GM12878 (cell line): Measurements from ENCODE around the gene CACNA2D2. TPM values are rescaled to one million over a fixed set of nuclear protein-coding genes. Genes with fewer than 3 reads are reported as not detected.

Source experiments
- ATAC-seq: fragments of 200-7000 bp; cut with Tn5 transposase; 3 replicates; pipeline ENCODE4 v1.9.1; 2020; ENCODE audit warnings: mild to moderate bottlenecking, moderate library complexity
- BruUV-seq: library from RNA; stranded (reverse); fragments of 400-500 nt; replicated peaks from 2 replicates; lab custom pipeline; 2021; lab: Mats Ljungman, UMichigan
- CTCF ChIA-PET: fragments of 300-600 bp; sonication (Branson Sonifier 250); formaldehyde crosslinking; extraction: SDS; loops from one replicate; lab custom pipeline; 2021; ENCODE audit warnings: inconsistent platforms; lab: Yijun Ruan, JAX
- POLR2A ChIA-PET: fragments of 350-600 bp; formaldehyde crosslinking; extraction: SDS; loops from one replicate; lab custom pipeline; 2021; ENCODE audit warnings: inconsistent platforms; lab: Charles Lee
- RAD21 ChIA-PET: fragments of 300-600 bp; sonication (Branson Sonifier 250); formaldehyde crosslinking; loops from one replicate; lab custom pipeline; 2023; ENCODE audit warnings: antibody characterized with exemption; ENCODE audit not compliant: unreplicated experiment; lab: Charles Lee
- SMC1A ChIA-PET: fragments of 300-600 bp; sonication (Branson Sonifier 250); formaldehyde crosslinking; loops from one replicate; lab custom pipeline; 2023; ENCODE audit not compliant: unreplicated experiment, uncharacterized antibody; lab: Charles Lee
- DNase-seq: peaks from one replicate; pipeline ENCODE4 v3.0.0-alpha.2; 2011; ENCODE audit warnings: low read depth, low spot score
- FAIRE-seq: peaks from 3 replicates; lab custom pipeline; 2011; peaks lifted over from hg19 to GRCh38; lab: Jason Lieb, UNC
- H2AFZ ChIP-seq: 2 replicates; pipeline ENCODE4 v1.6.0; 2011; ENCODE audit warnings: low read depth, low read length, control low read depth; ENCODE audit not compliant: control insufficient read depth
- H3K27ac ChIP-seq: 2 replicates; pipeline ENCODE4 v1.5.1; 2011; ENCODE audit warnings: control low read depth; ENCODE audit not compliant: control insufficient read depth, insufficient read depth
- H3K27me3 ChIP-seq, 2 experiments: replicated peaks in 1 of 2; 2 replicates each; pipeline versions ENCODE4 v1.6.0 to v1.6.1; 2011; ENCODE audit warnings: low read length in 1 of 2; ENCODE audit not compliant: control insufficient read depth in 2 of 2, insufficient read depth in 2 of 2
- H3K36me3 ChIP-seq, 2 experiments: 2 replicates each; pipeline ENCODE4 v1.5.1; 2011; ENCODE audit warnings: low read length in 1 of 2; ENCODE audit not compliant: control insufficient read depth in 2 of 2, insufficient read depth in 2 of 2
- H3K4me1 ChIP-seq: 2 replicates; pipeline ENCODE4 v1.6.1; 2011; ENCODE audit warnings: mild to moderate bottlenecking, low read length, moderate library complexity, mixed read lengths; ENCODE audit not compliant: control insufficient read depth, insufficient read depth
- H3K4me2 ChIP-seq: 2 replicates; pipeline ENCODE4 v1.6.0; 2011; ENCODE audit warnings: control low read depth; ENCODE audit not compliant: control insufficient read depth, insufficient read depth
- H3K4me3 ChIP-seq: fragments of 200-600 bp; sonication (generic); 2 replicates; pipeline ENCODE4 v1.5.1; 2016
- H3K79me2 ChIP-seq: 2 replicates; pipeline ENCODE4 v1.6.0; 2011; ENCODE audit warnings: low read length; ENCODE audit not compliant: control insufficient read depth, insufficient read depth
- H3K9ac ChIP-seq: 2 replicates; pipeline ENCODE4 v1.8.0; 2011; ENCODE audit warnings: low read length, control low read depth, mixed read lengths; ENCODE audit not compliant: control insufficient read depth, insufficient read depth
- H3K9me3 ChIP-seq: replicated peaks from 3 replicates; pipeline ENCODE4 v1.5.1; 2011; ENCODE audit warnings: mild to moderate bottlenecking, low read length; ENCODE audit not compliant: control insufficient read depth, insufficient read depth
- H4K20me1 ChIP-seq: 2 replicates; pipeline ENCODE4 v1.6.0; 2011; ENCODE audit not compliant: control insufficient read depth, insufficient read depth
- ATF7 ChIP-seq: fragments of 450-650 bp; IDR thresholded peaks from 2 replicates; pipeline ENCODE4 v1.6.1; 2016; ENCODE audit warnings: low read depth, mild to moderate bottlenecking
- BCL11A ChIP-seq: IDR thresholded peaks from 2 replicates; pipeline ENCODE4 v1.6.1; 2011; ENCODE audit warnings: low read depth, low read length
- BRCA1 ChIP-seq: IDR thresholded peaks from 2 replicates; pipeline ENCODE4 v1.6.1; 2011; ENCODE audit warnings: low read depth, low read length, improper control_type of control experiment
- CREB1 ChIP-seq: IDR thresholded peaks from 2 replicates; pipeline ENCODE4 v1.6.1; 2012; ENCODE audit warnings: low read depth, mild to moderate bottlenecking, inconsistent platforms
- IRF4 ChIP-seq: IDR thresholded peaks from 2 replicates; pipeline ENCODE4 v1.6.1; 2011; ENCODE audit warnings: low read depth, low read length
- MXI1 ChIP-seq: fragments of 150-350 bp; IDR thresholded peaks from 2 replicates; pipeline ENCODE4 v1.6.1; 2011; ENCODE audit warnings: low read depth, mild to moderate bottlenecking, inconsistent platforms, low read length, improper control_type of control experiment
- MYC ChIP-seq: IDR thresholded peaks from 2 replicates; pipeline ENCODE4 v1.6.1; 2011; ENCODE audit warnings: mild to moderate bottlenecking, low read length, moderate library complexity, inconsistent platforms; ENCODE audit not compliant: insufficient read depth, insufficient replicate concordance, insufficient read length, severe bottlenecking
- PML ChIP-seq: IDR thresholded peaks from 2 replicates; pipeline ENCODE4 v1.6.1; 2012; ENCODE audit warnings: low read length, inconsistent platforms
- POU2F2 ChIP-seq: IDR thresholded peaks from 3 replicates; pipeline ENCODE4 v1.6.1; 2011; ENCODE audit warnings: low read depth, mild to moderate bottlenecking, low read length, borderline replicate concordance
- RB1 ChIP-seq: fragments of 450-650 bp; formaldehyde crosslinking; IDR thresholded peaks from 2 replicates; pipeline ENCODE4 v1.6.1; 2017; ENCODE audit warnings: mild to moderate bottlenecking, borderline replicate concordance
- RCOR1 ChIP-seq: conservative IDR thresholded peaks from 2 replicates; pipeline ENCODE4 v1.6.1; 2012; ENCODE audit warnings: low read depth, low read length, improper control_type of control experiment
- RELA ChIP-seq: fragments of 450-650 bp; IDR thresholded peaks from 2 replicates; pipeline ENCODE4 v1.8.0; 2014; ENCODE audit warnings: borderline replicate concordance; ENCODE audit not compliant: partially characterized antibody
- REST ChIP-seq: IDR thresholded peaks from 2 replicates; pipeline ENCODE4 v1.6.1; 2012; ENCODE audit warnings: mild to moderate bottlenecking, low read depth, low read length
- TCF3 ChIP-seq: IDR thresholded peaks from 2 replicates; pipeline ENCODE4 v1.6.1; 2012; ENCODE audit warnings: low read depth, mild to moderate bottlenecking, low read length, borderline replicate concordance; ENCODE audit not compliant: insufficient read depth
- WRNIP1 ChIP-seq: IDR thresholded peaks from 2 replicates; pipeline ENCODE4 v1.6.1; 2011; ENCODE audit warnings: low read depth, low read length, improper control_type of control experiment, borderline replicate concordance
- ZBED1 ChIP-seq: IDR thresholded peaks from 2 replicates; pipeline ENCODE4 v1.6.1; 2016; ENCODE audit warnings: borderline replicate concordance
- WGBS: methylation state at CpG from one replicate; pipeline ENCODE4 v1.1.6; 2016; ENCODE audit warnings: low lambda C conversion rate; ENCODE audit not compliant: insufficient replicate concordance, insufficient coverage; ENCODE audit errors: missing lambda C conversion rate; 5-methylcytosine and 5-hydroxymethylcytosine counted together
- in situ Hi-C: fragments of 300-500 bp; cut with MboI; formaldehyde crosslinking; loops from 9 replicates; pipeline ENCODE4 v1.14.3; 2018; ENCODE audit warnings: mixed read lengths
- intact Hi-C: fragments of 100-400 bp; cut with micrococcal nuclease; formaldehyde crosslinking; loops from one replicate; pipeline ENCODE4 v1.14.2; 2022; ENCODE audit not compliant: unreplicated experiment
- polyA plus RNA-seq, 11 experiments: library from polyadenylated mRNA; depleted of rRNA in 4 of 11; unstranded in 6 of 11; stranded (reverse) in 5 of 11; fragments of >200 nt; fragmentation: Nextera tagmentation in 4 of 11; fragmentation: Illumina TruSeq in 1 of 11; extraction: Ambion mirVana in 4 of 11; extraction: Trizol in 1 of 11; gene quantifications; 1 replicate in 1 of 11; 2 replicates in 10 of 11; pipeline versions ENCODE4 v1.2.1 to v1.2.3, GENCODE V29; 2011 to 2016; ENCODE audit warnings: inconsistent platforms in 2 of 11, missing spikeins in 2 of 11, low read depth in 1 of 11
- total RNA-seq, 4 experiments: library from RNA; depleted of rRNA in 3 of 4; stranded (reverse); fragments of >200 nt in 3 of 4; fragmentation: Illumina TruSeq in 1 of 4; extraction: Trizol in 1 of 4; gene quantifications; 2 replicates each; pipeline versions ENCODE4 v1.2.1 to v1.2.3, GENCODE V29; 2013 to 2021
- TF ChIP-seq, protein P1 (sequence below): fragments of 450-650 bp; IDR thresholded peaks from 2 replicates; pipeline ENCODE4 v1.6.1; 2017; ENCODE audit warnings: low read depth, mild to moderate bottlenecking, moderate library complexity
- TF ChIP-seq, protein P2 (sequence below): fragments of 450-650 bp; formaldehyde crosslinking; IDR thresholded peaks from 2 replicates; pipeline ENCODE4 v1.4.0; 2020; ENCODE audit warnings: mild to moderate bottlenecking, moderate library complexity

CACNA2D2 gene
- total and polyA plus RNA-seq, 10 of the 15 experiments (the other 5 are each of a cell fraction or from before 2014, with no cell fraction given), result 0.03 to 0.07 TPM; not detected in 8

DNA sequence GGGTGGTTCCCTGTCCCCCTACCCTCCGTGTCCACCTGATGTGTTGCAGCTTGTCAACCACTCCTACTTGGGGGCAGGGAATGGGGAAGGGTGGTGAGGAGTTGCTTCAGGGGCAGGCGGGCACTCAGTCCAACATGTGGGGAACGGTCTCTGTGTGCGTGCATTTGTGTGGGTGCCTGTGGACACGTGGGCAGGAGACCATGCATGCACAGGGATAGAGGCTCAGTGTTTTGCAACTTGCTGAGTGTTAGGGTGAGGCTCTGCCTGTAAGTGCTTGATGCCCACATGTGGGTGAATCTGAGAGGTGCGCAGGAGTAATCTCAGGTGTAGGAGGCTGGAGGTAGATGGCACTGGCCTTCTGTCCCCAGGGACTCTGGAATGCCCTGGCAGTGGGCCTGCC lies 119.7 kb downstream of the CACNA2D2 start:
- H2AFZ ChIP-seq, result no peak overlapping the region
- intact Hi-C loops, result no loop called here
- no peaks in the 10 kb centered on the region for H3K9me3 ChIP-seq
- WGBS, result 19% methylated on average over 6 of the region's 6 CpGs
- no peaks in the 10 kb centered on the region for H4K20me1 ChIP-seq
- H3K4me1 ChIP-seq, result no peaks in the 10 kb centered on the region
- H3K79me2 ChIP-seq, result no peaks in the 10 kb centered on the region
- ATAC-seq, result no peak
- in situ Hi-C loops, result no loop called here
- H3K4me2 ChIP-seq, result no peak overlapping the region
- RAD21 ChIA-PET, result no interaction called here
- POLR2A ChIA-PET, result no interaction called here
- DNase-seq, result no peak
- no peaks in the 10 kb centered on the region for H3K36me3 ChIP-seq
- no peak overlapping the region for H3K9ac ChIP-seq
- H3K27me3 ChIP-seq, result peaks cover 0 to 3% of the 10 kb centered on the region in 2 experiments; a peak in 2 of 4 replicates
- no TSS peak for BruUV-seq
- CTCF ChIA-PET, result no interaction called here
- SMC1A ChIA-PET, result no interaction called here
- no peak overlapping the region for H3K27ac ChIP-seq
- FAIRE-seq, result no peak
- H3K4me3 ChIP-seq, result no peak overlapping the region
- TF ChIP-seq PML (no peak), POU2F2 (no peak), BCL11A (no peak), BRCA1 (no peak), RELA (no peak), ZBED1 (no peak), MXI1 (no peak), TCF3 (no peak), RCOR1 (no peak), CREB1 (no peak), ATF7 (no peak), REST (no peak), IRF4 (no peak), RB1 (no peak), MYC (no peak), WRNIP1 (no peak)
- TF ChIP-seq, protein P1, sequence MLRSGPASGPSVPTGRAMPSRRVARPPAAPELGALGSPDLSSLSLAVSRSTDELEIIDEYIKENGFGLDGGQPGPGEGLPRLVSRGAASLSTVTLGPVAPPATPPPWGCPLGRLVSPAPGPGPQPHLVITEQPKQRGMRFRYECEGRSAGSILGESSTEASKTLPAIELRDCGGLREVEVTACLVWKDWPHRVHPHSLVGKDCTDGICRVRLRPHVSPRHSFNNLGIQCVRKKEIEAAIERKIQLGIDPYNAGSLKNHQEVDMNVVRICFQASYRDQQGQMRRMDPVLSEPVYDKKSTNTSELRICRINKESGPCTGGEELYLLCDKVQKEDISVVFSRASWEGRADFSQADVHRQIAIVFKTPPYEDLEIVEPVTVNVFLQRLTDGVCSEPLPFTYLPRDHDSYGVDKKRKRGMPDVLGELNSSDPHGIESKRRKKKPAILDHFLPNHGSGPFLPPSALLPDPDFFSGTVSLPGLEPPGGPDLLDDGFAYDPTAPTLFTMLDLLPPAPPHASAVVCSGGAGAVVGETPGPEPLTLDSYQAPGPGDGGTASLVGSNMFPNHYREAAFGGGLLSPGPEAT, result no peak
- TF ChIP-seq, protein P2, sequence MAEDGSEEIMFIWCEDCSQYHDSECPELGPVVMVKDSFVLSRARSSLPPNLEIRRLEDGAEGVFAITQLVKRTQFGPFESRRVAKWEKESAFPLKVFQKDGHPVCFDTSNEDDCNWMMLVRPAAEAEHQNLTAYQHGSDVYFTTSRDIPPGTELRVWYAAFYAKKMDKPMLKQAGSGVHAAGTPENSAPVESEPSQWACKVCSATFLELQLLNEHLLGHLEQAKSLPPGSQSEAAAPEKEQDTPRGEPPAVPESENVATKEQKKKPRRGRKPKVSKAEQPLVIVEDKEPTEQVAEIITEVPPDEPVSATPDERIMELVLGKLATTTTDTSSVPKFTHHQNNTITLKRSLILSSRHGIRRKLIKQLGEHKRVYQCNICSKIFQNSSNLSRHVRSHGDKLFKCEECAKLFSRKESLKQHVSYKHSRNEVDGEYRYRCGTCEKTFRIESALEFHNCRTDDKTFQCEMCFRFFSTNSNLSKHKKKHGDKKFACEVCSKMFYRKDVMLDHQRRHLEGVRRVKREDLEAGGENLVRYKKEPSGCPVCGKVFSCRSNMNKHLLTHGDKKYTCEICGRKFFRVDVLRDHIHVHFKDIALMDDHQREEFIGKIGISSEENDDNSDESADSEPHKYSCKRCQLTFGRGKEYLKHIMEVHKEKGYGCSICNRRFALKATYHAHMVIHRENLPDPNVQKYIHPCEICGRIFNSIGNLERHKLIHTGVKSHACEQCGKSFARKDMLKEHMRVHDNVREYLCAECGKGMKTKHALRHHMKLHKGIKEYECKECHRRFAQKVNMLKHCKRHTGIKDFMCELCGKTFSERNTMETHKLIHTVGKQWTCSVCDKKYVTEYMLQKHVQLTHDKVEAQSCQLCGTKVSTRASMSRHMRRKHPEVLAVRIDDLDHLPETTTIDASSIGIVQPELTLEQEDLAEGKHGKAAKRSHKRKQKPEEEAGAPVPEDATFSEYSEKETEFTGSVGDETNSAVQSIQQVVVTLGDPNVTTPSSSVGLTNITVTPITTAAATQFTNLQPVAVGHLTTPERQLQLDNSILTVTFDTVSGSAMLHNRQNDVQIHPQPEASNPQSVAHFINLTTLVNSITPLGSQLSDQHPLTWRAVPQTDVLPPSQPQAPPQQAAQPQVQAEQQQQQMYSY, result no peak
